ENCODE measurements around the gene NME7.
"Not testable (repeated sequence)": the region's sequence is repeated elsewhere in the genome, so short reads cannot be mapped to it uniquely, and the experiment has no call there.

The NME7 gene

GRCh38 chr1:169339773-169340172 lies 27.8 kb downstream of the NME7 start:
- no peak for TF ChIP-seq CTCF (IDR thresholded peaks at IDR 0.05; ENCODE audit: low read depth, low read length)
- H3K36me3 ChIP-seq, result no peaks in the 10 kb centered on the region
- H3K27ac ChIP-seq, result no peak overlapping the region
- H3K9me3 ChIP-seq (ENCODE audit: severe bottlenecking), result no peaks in the 10 kb centered on the region
- no peaks in the 10 kb centered on the region for H3K27me3 ChIP-seq (ENCODE audit: insufficient read depth, low read depth, severe bottlenecking)
- no peak for DNase-seq
- no peak overlapping the region for H3K4me3 ChIP-seq (ENCODE audit: low read depth, low read length)

GRCh38 chr1:169338617-169339016 lies 29.0 kb downstream of the NME7 start:
- Histone ChIP-seq H3K4me3 (ENCODE audit: low read depth, low read length) (no peak overlapping the region), H3K27ac (no peak overlapping the region), H3K36me3 (no peaks in the 10 kb centered on the region), H3K9me3 (ENCODE audit: severe bottlenecking) (no peaks in the 10 kb centered on the region), H3K27me3 (ENCODE audit: insufficient read depth, low read depth, severe bottlenecking) (no peaks in the 10 kb centered on the region)
- TF ChIP-seq CTCF (IDR thresholded peaks at IDR 0.05; ENCODE audit: low read depth, low read length), result no peak
- no peak for DNase-seq

- not testable (repeated sequence) for H3K27ac ChIP-seq; DNase-seq; H3K9me3 ChIP-seq (ENCODE audit: severe bottlenecking); H3K4me3 ChIP-seq (ENCODE audit: low read depth, low read length); H3K27me3 ChIP-seq (ENCODE audit: insufficient read depth, low read depth, severe bottlenecking); H3K36me3 ChIP-seq
These were observed 30.5 kb downstream of the NME7 start for GRCh38 chr1:169336947-169337715.

GRCh38 chr1:169334727-169335126 lies 32.9 kb downstream of the NME7 start:
- H3K36me3 ChIP-seq; H3K4me3 ChIP-seq (ENCODE audit: low read depth, low read length); H3K27ac ChIP-seq: not testable (repeated sequence)

GRCh38 chr1:169330927-169331326 lies 36.7 kb downstream of the NME7 start:
- no peaks in the 10 kb centered on the region for H3K9me3 ChIP-seq (ENCODE audit: severe bottlenecking)
- H3K27ac ChIP-seq, result no peak overlapping the region
- no peak overlapping the region for H3K4me3 ChIP-seq (ENCODE audit: low read depth, low read length)
- TF ChIP-seq CTCF (IDR thresholded peaks at IDR 0.05; ENCODE audit: low read depth, low read length), result no peak
- H3K36me3 ChIP-seq, result no peaks in the 10 kb centered on the region
- DNase-seq, result no peak
- H3K27me3 ChIP-seq (ENCODE audit: insufficient read depth, low read depth, severe bottlenecking), result no peaks in the 10 kb centered on the region

More at GRCh38 chr1:169334727-169335126, 32.9 kb downstream of the NME7 start:
- not testable (repeated sequence) for H3K27me3 ChIP-seq (ENCODE audit: insufficient read depth, low read depth, severe bottlenecking); DNase-seq; H3K9me3 ChIP-seq (ENCODE audit: severe bottlenecking)

- H3K4me3 ChIP-seq (ENCODE audit: low read depth, low read length), result no peak overlapping the region
- DNase-seq, result no peak
- H3K27ac ChIP-seq, result no peak overlapping the region
- TF ChIP-seq CTCF (IDR thresholded peaks at IDR 0.05; ENCODE audit: low read depth, low read length), result no peak
- H3K36me3 ChIP-seq, result no peaks in the 10 kb centered on the region
- H3K9me3 ChIP-seq (ENCODE audit: severe bottlenecking), result no peaks in the 10 kb centered on the region
- H3K27me3 ChIP-seq (ENCODE audit: insufficient read depth, low read depth, severe bottlenecking), result no peaks in the 10 kb centered on the region
These were observed 38.2 kb downstream of the NME7 start for GRCh38 chr1:169329383-169329782.

- no peak overlapping the region for H3K27ac ChIP-seq
These were observed 39.7 kb downstream of the NME7 start for GRCh38 chr1:169327875-169328274.

More at GRCh38 chr1:169327875-169328274, 39.7 kb downstream of the NME7 start:
- Histone ChIP-seq H3K27me3 (ENCODE audit: insufficient read depth, low read depth, severe bottlenecking) (no peaks in the 10 kb centered on the region), H3K4me3 (ENCODE audit: low read depth, low read length) (no peak overlapping the region), H3K9me3 (ENCODE audit: severe bottlenecking) (no peaks in the 10 kb centered on the region), H3K36me3 (no peaks in the 10 kb centered on the region)
- no peak for DNase-seq
- no peak for TF ChIP-seq CTCF (IDR thresholded peaks at IDR 0.05; ENCODE audit: low read depth, low read length)
